ENCODE results near the gene STATH. TPM values are rescaled to one million over a fixed set of nuclear protein-coding genes. Genes with fewer than 3 reads are reported as not detected.

Gene STATH, protein sequence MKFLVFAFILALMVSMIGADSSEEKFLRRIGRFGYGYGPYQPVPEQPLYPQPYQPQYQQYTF
- total RNA-seq (2021), result not detected in 2 replicates
- Bru-seq, nascent RNA, result percentile 11 among the genes with signal in this experiment
- not detected for BruChase-seq, experiment 1, labeled RNA remaining after a 2-hour chase
- not detected for BruChase-seq, experiment 2, labeled RNA remaining after a 6-hour chase
- long read RNA-seq, result 0 reads

- no peak for TF ChIP-seq EZH2 (IDR thresholded peaks at IDR 0.05; ENCODE audit: borderline replicate concordance, low read depth, low read length, poor library complexity, severe bottlenecking)
- TF ChIP-seq, protein P1, sequence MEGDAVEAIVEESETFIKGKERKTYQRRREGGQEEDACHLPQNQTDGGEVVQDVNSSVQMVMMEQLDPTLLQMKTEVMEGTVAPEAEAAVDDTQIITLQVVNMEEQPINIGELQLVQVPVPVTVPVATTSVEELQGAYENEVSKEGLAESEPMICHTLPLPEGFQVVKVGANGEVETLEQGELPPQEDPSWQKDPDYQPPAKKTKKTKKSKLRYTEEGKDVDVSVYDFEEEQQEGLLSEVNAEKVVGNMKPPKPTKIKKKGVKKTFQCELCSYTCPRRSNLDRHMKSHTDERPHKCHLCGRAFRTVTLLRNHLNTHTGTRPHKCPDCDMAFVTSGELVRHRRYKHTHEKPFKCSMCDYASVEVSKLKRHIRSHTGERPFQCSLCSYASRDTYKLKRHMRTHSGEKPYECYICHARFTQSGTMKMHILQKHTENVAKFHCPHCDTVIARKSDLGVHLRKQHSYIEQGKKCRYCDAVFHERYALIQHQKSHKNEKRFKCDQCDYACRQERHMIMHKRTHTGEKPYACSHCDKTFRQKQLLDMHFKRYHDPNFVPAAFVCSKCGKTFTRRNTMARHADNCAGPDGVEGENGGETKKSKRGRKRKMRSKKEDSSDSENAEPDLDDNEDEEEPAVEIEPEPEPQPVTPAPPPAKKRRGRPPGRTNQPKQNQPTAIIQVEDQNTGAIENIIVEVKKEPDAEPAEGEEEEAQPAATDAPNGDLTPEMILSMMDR (conservative IDR thresholded peaks at IDR 0.05; ENCODE audit: low read depth, low read length), result no peak
- no peaks in the 10 kb centered on the region for H3K27me3 ChIP-seq (replicated peaks; ENCODE audit: insufficient read depth, low read depth, low read length, poor library complexity)
- no peaks in the 10 kb centered on the region for H3K36me3 ChIP-seq (ENCODE audit: insufficient read depth, low read length, poor library complexity, severe bottlenecking)
- no peaks in the 10 kb centered on the region for H3K9me3 ChIP-seq (ENCODE audit: low read depth, low read length, poor library complexity, severe bottlenecking)
- intact Hi-C loops (cut with micrococcal nuclease; ENCODE audit: unreplicated experiment), result no loop called here
- no peak within 1 kb of the TSS for H3K4me3 ChIP-seq (ENCODE audit: low read depth, low read length, poor library complexity, severe bottlenecking)
- H3K4me1 ChIP-seq (ENCODE audit: insufficient read depth, low read length, poor library complexity, severe bottlenecking), result no peaks in the 10 kb centered on the region
- no peak within 1 kb of the TSS for H3K27ac ChIP-seq (ENCODE audit: low read depth, low read length, poor library complexity, severe bottlenecking)
- BruUV-seq (replicated peaks), result no TSS peak
- peak; percentile 3 for DNase-seq (ENCODE audit: low spot score)
- ChIA-PET CTCF (no interaction called here), POLR2A (ENCODE audit: low non-redundant PET) (no interaction called here)
Observed at GRCh38 chr4:69995526-69996016, at the start of gene STATH. Gene STATH (plus strand): TSS chr4:69995966. CDS start chr4:69998438, 2,472 bp downstream.

DNA sequence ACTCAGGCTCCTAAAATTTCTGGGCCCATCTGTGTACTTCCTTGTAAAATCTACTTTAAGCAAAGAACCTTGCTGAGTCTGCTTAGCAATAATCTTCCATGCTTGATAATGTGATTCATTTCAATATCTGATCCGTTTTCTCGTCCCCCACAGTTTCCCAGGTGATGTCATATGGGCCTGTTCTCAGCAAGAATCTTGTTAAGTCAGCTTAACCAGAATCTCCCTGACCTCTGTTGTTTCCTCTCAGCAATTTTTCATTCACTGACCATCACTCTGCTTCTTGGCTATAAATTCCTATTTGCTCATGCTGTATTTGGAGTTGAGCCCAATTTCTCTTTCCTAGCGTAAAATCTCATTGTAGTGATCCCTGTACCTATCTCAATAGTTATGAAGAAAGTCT is 44.2 kb upstream of the STATH start:
- ChIA-PET CTCF (no interaction called here), POLR2A (ENCODE audit: low non-redundant PET) (no interaction called here)
- Histone ChIP-seq H3K9me3 (ENCODE audit: low read depth, low read length, poor library complexity, severe bottlenecking) (no peaks in the 10 kb centered on the region), H3K4me3 (ENCODE audit: low read depth, low read length, poor library complexity, severe bottlenecking) (no peak overlapping the region), H3K27ac (ENCODE audit: low read depth, low read length, poor library complexity, severe bottlenecking) (no peak overlapping the region), H3K27me3 (replicated peaks; ENCODE audit: insufficient read depth, low read depth, low read length, poor library complexity) (no peaks in the 10 kb centered on the region), H3K36me3 (ENCODE audit: insufficient read depth, low read length, poor library complexity, severe bottlenecking) (no peaks in the 10 kb centered on the region), H3K4me1 (ENCODE audit: insufficient read depth, low read length, poor library complexity, severe bottlenecking) (no peaks in the 10 kb centered on the region)
- no TSS peak for BruUV-seq (replicated peaks)
- no peak for DNase-seq (ENCODE audit: low spot score)
- TF ChIP-seq, protein P1 (conservative IDR thresholded peaks at IDR 0.05; ENCODE audit: low read depth, low read length), result no peak
- TF ChIP-seq EZH2 (IDR thresholded peaks at IDR 0.05; ENCODE audit: borderline replicate concordance, low read depth, low read length, poor library complexity, severe bottlenecking), result no peak
- intact Hi-C loops (cut with micrococcal nuclease; ENCODE audit: unreplicated experiment), result no loop called here

DNA sequence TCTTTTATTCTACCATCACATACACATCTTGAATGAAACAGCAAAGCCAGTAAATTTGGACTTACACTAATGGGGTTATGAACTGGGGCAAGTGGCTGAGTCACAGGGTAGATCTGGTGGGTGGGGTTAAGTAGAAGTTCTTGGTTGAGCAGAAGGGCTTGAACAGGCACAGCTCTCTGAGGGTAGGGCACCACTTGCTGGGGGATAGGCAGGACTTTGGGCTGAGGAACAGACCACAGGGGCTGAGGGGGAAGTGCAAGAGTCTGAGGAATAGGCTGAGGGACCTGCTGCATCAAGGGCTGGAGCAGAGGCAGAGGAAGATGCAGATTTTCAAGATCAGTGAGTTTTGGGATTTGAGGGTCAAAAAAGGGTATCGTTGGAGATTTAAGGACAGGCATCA is 38.6 kb upstream of the STATH start:
- no peak overlapping the region for H3K27ac ChIP-seq (ENCODE audit: low read depth, low read length, poor library complexity, severe bottlenecking)
- no peaks in the 10 kb centered on the region for H3K9me3 ChIP-seq (ENCODE audit: low read depth, low read length, poor library complexity, severe bottlenecking)
- no peaks in the 10 kb centered on the region for H3K4me1 ChIP-seq (ENCODE audit: insufficient read depth, low read length, poor library complexity, severe bottlenecking)
- TF ChIP-seq, protein P1 (conservative IDR thresholded peaks at IDR 0.05; ENCODE audit: low read depth, low read length), result no peak
- no peak for TF ChIP-seq EZH2 (IDR thresholded peaks at IDR 0.05; ENCODE audit: borderline replicate concordance, low read depth, low read length, poor library complexity, severe bottlenecking)
- BruUV-seq (replicated peaks), result no TSS peak
- POLR2A ChIA-PET (ENCODE audit: low non-redundant PET), result no interaction called here
- intact Hi-C loops (cut with micrococcal nuclease; ENCODE audit: unreplicated experiment), result no loop called here
- no peak for DNase-seq (ENCODE audit: low spot score)
- no peak overlapping the region for H3K4me3 ChIP-seq (ENCODE audit: low read depth, low read length, poor library complexity, severe bottlenecking)
- no peaks in the 10 kb centered on the region for H3K27me3 ChIP-seq (replicated peaks; ENCODE audit: insufficient read depth, low read depth, low read length, poor library complexity)
- CTCF ChIA-PET, result no interaction called here
- no peaks in the 10 kb centered on the region for H3K36me3 ChIP-seq (ENCODE audit: insufficient read depth, low read length, poor library complexity, severe bottlenecking)

Measured in A673 (cell line).